GM21723 (cell line): ENCODE results near the gene CAMSAP3.
A peak's percentile ranks its signal among the peaks of the same experiment; 100 is the strongest.

Experiments
- ATAC-seq: cut with Tn5 transposase; IDR thresholded peaks from one replicate; pipeline ENCODE4 v1.9.1; 2021; ENCODE audit warnings: mild to moderate bottlenecking, moderate library complexity; ENCODE audit not compliant: unreplicated experiment

The CAMSAP3 gene

GRCh38 chr19:7595466-7596133 lies at the start of gene CAMSAP3:
Gene CAMSAP3 (plus strand): TSS chr19:7595863. CDS start chr19:7596003, 140 bp downstream.
- peak; percentile 62 for ATAC-seq

DNA sequence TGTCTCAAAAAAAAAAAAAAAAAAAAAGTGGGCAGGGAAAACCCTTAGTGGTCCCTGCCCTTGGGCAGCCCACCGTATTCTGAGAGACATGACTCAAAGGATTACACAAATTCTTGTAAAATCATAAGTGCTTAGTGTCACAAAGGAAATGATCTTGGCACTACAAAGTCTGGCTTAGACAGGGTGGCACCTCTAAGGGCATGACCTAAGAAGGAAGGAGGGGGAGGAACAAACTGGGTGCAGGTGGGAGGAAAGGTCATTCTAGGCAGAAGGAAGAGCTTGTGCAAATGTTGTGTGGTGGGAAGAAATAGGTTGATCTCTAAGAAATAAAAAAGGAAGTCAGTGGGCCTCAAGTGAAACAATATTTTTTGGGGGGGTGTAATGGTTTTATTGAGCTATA lies 49.8 kb upstream of the CAMSAP3 start:
- ATAC-seq, result no peak

DNA sequence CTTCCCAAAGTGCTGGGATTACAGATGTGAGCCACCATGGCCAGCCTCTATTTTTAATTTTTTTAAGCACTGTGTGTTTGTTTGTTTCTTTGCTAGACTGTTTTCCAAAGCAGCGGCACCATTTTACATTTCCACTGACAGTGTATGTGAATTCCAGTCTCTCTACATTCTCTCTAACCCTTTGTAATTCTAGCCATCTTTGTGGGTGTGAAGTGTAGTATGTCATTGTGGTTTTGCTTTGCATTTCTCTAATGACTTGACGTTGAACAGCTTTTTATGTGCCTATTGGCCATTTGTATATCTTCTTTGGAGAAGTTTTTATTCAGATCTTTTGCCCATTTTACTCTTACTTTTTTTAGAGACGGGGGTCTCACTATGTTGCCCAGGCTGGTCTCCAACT lies 48.5 kb upstream of the CAMSAP3 start:
- ATAC-seq, result no peak

DNA sequence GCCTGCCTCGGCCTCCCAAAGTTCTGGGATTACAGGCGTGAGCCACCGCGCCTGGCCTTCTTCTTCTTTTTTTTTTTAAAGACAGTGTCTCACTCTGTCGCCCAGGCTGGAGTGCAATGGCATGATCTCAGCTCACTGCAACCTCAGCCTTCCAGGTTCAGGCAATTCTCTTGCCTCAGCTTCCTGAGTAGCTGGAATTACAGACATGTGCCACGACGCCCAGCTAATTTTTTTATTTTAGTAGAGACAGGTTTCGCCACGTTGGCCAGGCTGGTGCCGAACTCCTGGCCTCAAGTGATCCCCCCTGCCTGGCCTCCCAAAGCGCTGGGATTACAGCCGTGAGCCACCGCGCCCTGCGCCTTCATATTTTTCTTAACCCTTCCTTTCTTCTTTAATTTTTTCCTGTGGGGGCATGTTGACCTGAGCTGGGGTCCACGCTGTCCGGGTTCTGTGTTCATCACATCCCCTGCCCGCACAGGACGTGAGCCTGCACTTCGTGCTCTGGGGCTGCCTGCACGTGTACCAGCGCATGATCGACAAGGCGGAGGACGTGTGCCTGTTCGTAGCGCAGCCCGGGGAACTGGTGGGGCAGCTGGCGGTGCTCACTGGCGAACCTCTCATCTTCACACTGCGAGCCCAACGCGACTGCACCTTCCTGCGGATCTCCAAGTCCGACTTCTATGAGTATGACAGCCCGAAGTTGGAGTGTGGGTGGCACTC lies 46.1 kb upstream of the CAMSAP3 start:
- ATAC-seq, result no peak

GRCh38 chr19:7550169-7550770 lies 45.4 kb upstream of the CAMSAP3 start:
- ATAC-seq, result no peak

GRCh38 chr19:7550987-7551761 lies 44.5 kb upstream of the CAMSAP3 start:
- ATAC-seq, result no peak

DNA sequence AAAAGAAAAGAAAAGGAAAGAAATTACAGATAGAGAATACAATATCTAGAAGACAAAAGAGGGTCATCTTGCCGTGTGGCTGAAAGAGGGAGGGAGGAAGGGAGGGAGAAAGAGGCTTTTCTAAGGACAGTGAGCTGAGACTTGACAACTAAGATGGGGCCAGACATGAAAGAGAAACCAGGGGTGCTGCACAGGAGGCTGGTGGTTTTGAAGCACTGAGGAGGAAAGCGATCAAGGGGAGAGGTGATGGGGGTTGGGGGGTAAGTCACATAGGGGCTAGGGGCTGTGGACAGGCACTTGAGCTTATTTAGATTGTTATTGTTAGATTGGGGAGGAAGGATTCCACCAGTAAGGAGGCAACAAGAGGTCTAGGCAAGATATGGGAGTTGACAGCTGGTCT lies 42.9 kb upstream of the CAMSAP3 start:
- no peak for ATAC-seq

GRCh38 chr19:7554565-7554964 lies 41.1 kb upstream of the CAMSAP3 start:
- ATAC-seq, result no peak

DNA sequence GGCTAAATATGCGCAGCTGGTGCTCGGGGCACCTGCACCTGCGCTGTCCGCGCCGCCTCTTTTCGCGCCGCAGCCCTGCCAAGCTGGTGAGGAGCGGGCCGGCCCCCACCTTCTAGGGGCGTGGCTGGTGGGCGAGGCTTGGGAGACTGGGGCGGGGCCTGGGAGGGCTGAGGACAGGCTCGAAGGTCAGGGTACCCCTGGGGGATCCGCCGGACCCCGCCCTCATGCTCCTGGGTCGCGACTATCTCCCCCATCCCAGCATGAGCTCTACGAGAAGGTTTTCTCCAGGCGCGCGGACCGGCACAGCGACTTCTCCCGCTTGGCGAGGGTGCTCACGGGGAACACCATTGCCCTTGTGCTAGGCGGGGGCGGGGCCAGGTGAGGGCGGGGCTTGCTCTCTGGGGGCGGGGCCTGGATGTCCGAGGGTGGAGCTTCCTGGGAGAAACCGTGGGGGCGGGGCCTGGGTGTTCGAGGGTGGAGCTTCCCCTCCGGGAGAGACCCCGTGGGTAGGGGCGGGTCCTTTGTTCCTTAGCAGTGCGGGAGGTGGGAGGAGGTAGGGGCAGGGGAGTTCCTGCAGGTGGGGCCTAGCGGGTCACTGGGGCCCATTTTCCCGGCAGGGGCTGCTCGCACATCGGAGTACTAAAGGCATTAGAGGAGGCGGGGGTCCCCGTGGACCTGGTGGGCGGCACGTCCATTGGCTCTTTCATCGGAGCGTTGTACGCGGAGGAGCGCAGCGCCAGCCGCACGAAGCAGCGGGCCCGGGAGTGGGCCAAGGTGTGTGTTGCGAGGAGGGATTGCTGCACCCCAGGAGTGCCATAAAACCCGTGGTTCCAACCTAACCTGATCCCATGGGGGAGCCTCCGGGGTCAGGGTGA lies 40.4 kb upstream of the CAMSAP3 start:
- ATAC-seq, result no peak

DNA sequence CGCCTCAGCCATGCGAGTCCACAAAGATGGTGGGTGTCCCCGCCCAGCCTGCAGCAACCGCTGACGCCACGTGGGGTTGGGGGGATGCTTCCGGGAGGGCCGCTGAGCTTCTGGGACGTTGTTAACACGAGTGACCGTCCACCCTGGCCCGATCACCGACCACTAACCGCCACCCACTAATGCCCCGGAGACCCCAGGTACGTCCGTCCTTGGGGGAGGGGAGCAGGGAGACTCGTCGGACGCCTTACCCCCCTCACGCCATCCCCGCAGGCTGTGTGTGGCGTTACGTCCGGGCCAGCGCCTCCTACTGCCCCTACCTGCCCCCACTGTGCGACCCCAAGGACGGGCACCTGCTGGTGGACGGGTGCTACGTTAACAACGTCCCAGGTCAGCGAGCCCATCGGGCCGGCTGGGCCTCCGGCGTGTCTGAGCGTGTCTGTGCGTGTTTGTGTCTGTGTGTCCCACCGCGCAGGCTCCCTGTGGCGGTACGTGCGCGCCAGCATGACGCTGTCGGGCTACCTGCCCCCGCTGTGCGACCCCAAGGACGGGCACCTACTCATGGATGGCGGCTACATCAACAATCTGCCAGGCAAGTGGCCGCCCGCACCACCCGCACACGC lies 38.9 kb upstream of the CAMSAP3 start:
- no peak for ATAC-seq

- ATAC-seq, result no peak
Measured at GRCh38 chr19:7558667-7559066, 37.0 kb upstream of the CAMSAP3 start.

DNA sequence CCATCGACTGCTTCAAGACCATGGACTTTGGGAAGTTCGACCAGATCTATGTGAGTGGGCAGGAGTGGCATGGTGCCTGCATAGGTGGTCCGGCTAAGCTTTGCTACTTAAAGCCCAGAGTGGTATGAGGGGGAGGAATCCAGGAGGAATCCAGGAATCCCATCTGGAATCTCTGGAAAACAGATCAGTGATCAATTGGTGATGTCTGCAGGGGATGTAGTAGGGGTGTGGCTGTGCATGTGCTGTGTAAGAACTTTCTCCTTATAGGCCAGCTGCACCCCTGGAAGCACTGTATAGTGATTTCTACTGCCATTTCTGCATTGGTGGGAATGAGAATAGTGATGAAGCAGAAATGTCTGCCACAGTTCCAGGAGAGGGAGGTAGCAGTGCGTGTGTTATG lies 36.6 kb upstream of the CAMSAP3 start:
- ATAC-seq, result no peak

GRCh38 chr19:7560255-7560654 lies 35.4 kb upstream of the CAMSAP3 start:
- ATAC-seq, result no peak

DNA sequence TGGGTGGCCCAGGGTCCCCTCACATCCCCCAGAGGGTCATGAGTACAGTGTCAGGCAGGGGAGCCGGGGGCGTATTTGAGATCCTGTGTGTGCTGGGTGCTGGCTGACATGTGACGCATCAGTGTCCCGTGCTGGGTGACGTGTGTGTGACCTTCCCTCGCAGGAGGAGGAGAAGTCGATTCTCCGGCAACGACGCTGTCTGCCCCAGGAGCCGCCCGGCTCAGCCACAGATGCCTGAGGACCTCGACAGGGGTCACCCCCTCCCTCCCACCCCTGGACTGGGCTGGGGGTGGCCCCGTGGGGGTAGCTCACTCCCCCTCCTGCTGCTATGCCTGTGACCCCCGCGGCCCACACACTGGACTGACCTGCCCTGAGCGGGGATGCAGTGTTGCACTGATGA lies 34.3 kb upstream of the CAMSAP3 start:
- ATAC-seq, result no peak

DNA sequence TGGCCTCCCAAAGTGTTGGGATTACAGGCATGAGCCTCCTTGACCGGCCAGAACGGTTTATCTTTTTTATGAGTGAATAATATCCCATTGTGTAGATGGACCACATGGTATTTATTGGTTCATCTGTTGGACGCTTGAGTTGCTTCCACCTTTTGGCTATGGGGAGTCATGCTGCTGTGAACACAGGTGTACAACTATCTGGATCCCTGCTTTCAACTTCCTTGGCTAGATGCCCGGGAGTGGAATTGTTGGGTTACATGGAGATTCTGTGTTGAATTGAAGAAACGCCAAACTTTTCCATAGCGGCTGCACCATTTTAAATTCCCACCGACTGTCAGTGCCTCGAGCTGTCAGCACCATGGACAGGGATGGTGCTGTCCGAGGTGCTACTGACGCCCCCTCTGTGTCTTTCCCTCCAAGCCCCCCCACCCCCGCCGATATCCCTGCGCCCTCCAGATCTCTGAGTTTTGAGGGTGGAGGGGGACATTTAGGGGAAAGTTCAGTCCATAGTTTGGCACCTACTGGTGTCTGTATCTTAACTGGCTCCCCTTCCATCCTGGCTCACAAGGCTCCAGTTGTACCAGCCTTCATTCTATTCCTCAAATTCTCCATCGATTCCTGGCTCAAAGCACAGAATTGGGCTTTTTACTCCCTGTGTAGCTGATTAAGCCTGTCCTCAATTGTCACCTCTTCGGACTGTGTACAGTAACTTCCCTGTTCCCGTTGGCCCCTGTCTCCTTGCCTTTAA lies 32.8 kb upstream of the CAMSAP3 start:
- ATAC-seq, result no peak

GRCh38 chr19:7564866-7565265 lies 30.8 kb upstream of the CAMSAP3 start:
- no peak for ATAC-seq

DNA sequence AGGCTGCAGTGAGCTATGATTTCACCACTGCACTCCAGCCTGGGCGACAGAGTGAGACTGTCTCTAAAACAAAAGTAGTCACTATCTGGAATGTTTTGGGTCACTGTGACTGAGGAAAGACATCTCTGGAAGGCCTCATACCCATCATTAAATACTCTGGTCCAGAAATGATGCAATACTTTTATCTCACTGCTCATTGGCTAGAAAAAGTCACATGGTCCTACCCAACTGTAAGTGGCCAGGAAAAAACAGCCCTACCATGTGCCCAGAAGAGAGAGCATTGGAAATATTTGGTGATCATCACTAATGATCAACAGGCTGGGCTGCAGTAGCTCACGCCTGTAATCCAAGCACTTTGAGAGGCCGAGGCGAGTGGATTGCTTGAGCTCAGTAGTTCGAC lies 30.3 kb upstream of the CAMSAP3 start:
- no peak for ATAC-seq

DNA sequence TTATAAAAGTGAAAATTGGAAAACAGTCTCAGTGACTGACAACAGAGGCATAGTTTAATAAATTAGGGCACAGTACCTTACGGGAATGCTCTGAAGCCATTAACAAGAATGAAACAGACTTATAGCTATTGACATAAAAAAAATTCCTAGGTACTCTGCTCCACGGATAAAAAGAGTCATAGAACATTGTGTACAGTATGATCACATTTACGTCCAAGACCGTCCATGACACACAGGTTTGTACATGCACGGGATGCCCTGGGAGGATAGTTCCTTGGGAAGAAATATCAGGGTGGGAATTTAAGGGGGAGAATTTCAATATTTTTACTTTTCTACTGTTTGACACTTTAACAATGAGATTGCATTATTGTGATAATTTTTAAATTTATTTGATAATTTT lies 24.9 kb upstream of the CAMSAP3 start:
- ATAC-seq, result no peak

DNA sequence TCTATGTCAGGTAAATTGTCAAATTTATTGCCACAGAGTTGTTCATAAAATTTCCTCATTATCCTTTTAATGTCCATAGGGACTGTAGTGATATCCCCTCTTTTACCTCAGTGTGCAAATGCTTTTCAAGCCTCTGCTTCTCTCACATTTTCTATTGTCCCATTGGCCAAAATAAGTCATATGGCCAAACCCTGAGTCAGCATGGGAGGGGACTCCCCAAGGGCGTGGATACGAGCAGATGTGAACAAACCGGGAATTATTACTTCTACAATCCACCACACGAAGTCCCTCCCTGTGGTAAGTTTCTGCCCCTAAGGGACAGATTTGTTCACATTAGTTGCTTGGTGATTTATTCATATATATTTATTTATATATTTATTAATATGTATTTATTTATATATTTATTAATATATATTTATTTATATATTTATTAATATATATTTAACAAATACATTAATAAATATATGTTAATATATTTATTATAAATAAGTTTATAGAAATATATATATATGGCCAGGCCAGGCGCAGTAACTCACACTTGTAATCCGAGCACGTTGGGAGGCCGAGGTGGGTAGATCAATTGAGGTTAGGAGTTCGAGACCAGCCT lies 20.1 kb upstream of the CAMSAP3 start:
- no peak for ATAC-seq
